NCI-H345 treated with DMSO at 0.1 percent for 48 hours (cell line): ENCODE data around the gene LMBRD2.
"Not testable (repeated sequence)": the region's sequence is repeated elsewhere in the genome, so short reads cannot be mapped to it uniquely, and the experiment has no call there.

Source experiments
- DNase-seq: peaks from one replicate; lab custom pipeline; 2025; ENCODE audit not compliant: unreplicated experiment; lab: John Stamatoyannopoulos, UW

The LMBRD2 gene

GRCh38 chr5:36162810-36163486 lies 11.3 kb upstream of the LMBRD2 start:
- no peak for DNase-seq

- DNase-seq, result no peak
These were observed 9.7 kb upstream of the LMBRD2 start for GRCh38 chr5:36161361-36161760.

GRCh38 chr5:36160617-36161016 lies 8.9 kb upstream of the LMBRD2 start:
- no peak for DNase-seq

DNA sequence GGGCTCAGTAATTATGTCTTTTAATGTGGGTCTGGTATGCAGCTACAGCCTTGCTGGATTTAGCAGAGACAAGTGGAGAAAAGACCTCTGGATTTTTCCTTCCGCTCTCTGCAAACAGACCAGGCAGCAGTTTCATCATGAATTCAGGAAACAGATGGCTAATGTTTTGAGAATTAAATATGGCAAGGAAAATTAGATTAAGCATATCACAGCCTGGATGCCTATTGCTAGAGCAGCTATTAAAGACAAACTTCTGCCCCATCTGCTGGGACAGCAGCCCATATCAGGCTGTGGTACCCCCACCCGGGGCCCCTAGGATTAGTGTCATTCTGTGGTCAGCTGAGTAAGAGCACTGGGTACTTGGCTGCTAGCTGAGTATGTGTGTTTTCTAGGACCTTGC lies 6.5 kb upstream of the LMBRD2 start:
- no peak for DNase-seq

- DNase-seq, result no peak
These were observed 4.9 kb upstream of the LMBRD2 start for GRCh38 chr5:36156619-36157018.

DNA sequence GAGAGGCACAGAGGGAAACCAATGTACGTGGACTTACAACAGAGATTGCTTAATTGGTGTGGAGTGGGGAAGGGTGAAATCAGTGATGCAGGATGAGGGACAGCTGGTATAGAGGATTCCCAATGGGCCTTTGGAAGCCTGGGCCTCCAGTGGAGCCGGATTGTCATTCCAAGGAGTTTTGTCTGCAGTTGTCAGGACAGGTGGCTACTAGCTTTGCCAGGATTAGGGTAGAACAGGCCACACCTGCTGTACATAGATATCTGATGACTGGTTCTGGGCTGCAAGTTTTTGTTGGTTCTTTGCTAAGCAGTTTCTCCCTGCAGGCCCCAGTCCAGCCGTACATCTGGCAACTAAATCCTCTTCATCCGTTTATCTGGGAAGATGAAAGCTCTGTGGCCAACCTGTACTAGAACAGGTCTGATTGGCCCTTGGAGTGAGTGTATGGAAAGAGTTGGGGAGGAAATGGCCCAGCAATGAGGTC lies 4.5 kb upstream of the LMBRD2 start:
- DNase-seq, result no peak

DNA sequence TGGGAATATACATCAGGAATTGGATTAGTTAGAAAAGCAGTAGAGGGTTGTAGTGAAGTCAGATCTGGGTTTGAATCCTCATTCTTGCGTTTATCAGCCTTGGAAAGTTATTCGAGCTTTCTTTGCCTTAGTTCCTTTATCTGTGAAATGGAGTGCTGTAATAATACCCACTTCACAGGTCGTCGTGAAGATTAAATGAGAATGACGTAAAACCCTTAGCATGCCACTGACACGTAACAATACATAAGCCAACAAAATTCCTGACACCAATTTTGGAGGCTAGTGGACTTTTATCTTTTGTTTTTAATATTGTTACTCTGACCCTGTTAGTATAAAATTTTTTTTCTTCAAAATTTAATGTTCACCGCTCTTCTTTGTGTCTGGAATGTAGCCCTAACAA lies 3.6 kb upstream of the LMBRD2 start:
- no peak for DNase-seq

DNA sequence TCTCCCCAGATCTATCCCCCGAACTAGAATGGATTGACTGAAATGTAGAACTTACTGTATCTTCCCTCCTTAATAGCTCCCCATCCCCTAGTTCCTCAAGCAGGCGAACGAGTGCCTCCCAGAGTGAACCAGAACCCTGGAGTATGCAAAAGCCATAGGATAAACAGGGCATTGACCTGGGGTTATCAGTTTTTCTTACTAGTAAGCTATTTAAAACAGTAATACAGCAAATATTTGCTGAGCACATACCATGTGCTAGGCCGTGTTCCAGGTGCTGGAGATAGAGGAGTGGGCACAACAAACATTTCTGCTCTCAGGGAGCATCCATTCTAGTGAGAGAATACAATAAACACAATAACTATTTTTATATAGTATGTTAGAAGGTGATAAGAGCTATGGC lies 2.0 kb upstream of the LMBRD2 start:
- DNase-seq, result no peak

GRCh38 chr5:36153298-36153677 lies 1.6 kb upstream of the LMBRD2 start:
- no peak for DNase-seq

DNA sequence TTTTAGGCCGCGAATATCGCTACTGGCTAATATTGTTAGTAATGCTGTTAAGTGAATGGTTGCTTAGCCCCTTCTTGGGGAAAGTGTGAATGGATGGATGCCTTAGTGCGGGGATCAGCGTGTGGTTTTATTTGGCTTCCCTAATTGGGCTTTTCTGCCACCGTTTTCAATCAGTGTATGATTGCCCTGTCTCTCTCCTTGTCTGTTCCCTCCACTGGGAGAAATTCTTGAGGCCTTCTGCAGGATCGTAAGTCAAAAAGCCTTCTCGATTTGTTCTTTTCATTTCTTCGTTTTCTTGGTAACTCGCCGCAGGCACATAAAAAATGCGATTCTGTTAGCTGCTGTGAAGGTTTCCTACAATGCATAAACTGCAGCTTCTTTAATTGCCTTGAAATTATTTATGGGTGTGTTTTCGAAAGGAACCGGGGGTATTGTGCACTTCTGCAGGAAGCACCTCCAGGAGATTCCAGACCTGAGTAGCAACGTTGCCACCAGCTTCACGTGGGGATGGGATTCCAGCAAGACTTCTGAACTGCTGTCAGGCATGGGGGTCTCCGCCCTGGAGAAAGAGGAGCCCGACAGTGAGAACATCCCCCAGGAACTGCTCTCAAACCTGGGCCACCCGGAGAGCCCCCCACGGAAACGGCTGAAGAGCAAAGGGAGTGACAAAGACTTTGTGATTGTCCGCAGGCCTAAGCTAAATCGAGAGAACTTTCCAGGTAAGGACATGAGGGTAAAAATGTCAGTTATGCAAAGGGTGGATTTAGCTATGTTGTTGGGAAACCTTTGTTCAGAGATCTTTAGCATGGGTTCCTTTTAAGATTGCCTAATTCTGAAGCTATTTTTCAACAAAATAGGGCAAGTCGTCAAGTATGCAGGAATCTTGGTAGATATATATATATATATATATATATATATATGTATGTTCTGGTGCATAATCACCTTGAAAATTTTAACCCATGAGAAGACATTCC lies 924 bp upstream of the LMBRD2 start:
- DNase-seq, result no peak

DNA sequence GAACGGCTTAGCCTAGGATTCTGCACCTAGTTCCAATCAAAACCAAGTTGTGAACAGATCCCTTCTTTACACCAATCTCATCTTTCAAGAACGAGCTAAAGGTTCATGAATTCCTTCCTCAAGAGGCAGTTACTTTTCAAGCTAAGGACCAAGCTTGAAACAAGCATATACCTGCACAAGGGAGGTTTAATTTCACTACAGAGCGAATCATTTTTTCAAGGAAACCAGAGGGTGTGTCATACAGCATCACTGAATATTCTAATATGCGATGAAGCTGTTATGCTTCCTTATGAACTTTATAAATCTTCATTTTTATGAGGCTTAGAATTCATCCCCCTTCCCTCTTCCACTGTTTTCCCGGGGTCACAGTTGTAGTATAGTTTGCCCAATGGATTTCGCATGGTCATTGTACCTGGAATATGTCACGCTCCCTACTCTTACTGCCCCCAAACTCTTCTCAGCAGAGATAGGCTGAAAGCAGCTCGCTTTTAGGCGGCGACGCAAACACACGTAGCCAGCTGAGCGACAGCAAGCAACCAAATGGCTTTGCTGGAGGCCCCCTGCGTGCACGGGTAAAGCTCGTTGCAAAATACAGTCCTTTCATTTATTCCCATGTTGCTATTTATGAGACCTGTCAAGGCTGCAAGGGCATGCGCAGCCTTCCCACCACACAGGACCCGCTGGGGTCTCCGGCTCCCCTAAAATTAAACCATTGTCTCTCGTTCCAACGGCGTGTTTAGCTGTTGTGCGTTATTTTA lies 832 bp downstream of the LMBRD2 start:
- DNase-seq, result no peak

- DNase-seq, result no peak
These were observed 4.0 kb downstream of the LMBRD2 start for GRCh38 chr5:36147681-36148080.

GRCh38 chr5:36146390-36146789 lies 5.3 kb downstream of the LMBRD2 start:
- no peak for DNase-seq

DNA sequence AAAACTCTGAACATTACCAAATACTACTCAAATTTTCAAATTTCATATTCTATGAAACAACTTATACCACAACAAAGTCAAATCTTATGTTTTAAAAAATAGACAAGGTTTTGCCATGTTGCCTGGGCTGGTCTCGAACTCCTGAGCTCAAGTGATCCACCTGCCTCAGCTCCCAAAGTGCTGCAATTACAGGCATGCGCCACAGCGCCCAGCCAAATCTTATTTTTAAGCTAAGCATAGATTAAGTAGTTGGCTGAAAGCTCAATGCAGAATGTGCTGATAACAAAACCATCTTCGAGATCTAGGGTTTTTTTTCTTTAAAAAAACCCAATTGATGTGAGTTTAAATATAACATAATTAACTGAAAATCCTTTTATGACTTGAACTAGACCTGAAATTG lies 6.4 kb downstream of the LMBRD2 start:
- no peak for DNase-seq

GRCh38 chr5:36138900-36139683 lies 12.6 kb downstream of the LMBRD2 start:
- no peak for DNase-seq

GRCh38 chr5:36136581-36136980 lies 15.1 kb downstream of the LMBRD2 start:
- DNase-seq, result no peak

GRCh38 chr5:36135988-36136387 lies 15.7 kb downstream of the LMBRD2 start:
- no peak for DNase-seq

- DNase-seq, result not testable (repeated sequence)
These were observed 18.7 kb downstream of the LMBRD2 start for GRCh38 chr5:36133009-36133408.

DNA sequence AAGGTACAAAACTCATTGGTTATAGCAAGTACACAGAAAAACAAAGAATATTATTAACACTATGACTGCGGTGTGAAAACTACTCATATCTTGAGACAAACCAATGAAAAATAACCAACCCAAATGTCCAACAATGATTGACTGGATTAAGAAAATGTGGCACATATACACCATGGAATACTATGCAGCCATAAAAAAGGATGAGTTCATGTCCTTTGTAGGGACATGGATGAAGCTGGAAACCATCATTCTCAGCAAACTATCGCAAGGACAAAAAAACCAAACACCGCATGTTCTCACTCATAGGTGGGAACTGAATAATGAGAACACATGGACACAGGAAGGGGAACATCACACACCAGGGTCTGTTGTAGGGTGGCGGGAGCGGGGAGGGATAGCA lies 22.0 kb downstream of the LMBRD2 start:
- DNase-seq, result not testable (repeated sequence)

- DNase-seq, result no peak
These were observed 22.9 kb downstream of the LMBRD2 start for GRCh38 chr5:36128795-36129194.

- DNase-seq, result no peak
These were observed 25.8 kb downstream of the LMBRD2 start for GRCh38 chr5:36125868-36126267.
